SJSA1 (cell line): ENCODE data around the gene RRM1. TPM values are rescaled to one million over a fixed set of nuclear protein-coding genes. Genes with fewer than 3 reads are reported as not detected.
A peak's percentile ranks its signal among the peaks of the same experiment; 100 is the strongest.
"Not testable (repeated sequence)": the region's sequence is repeated elsewhere in the genome, so short reads cannot be mapped to it uniquely, and the experiment has no call there.

Experiments
- DNase-seq, 2 experiments: peaks; one replicate each; pipeline ENCODE4 v3.0.0-alpha.2; 2015 to 2020; ENCODE audit warnings: low spot score in 2 of 2, low read depth in 1 of 2
- H3K27ac ChIP-seq: fragments of 250-450 bp; sonication (Bioruptor Pico); 2 replicates; pipeline ENCODE4 v1.5.1; 2020; ENCODE audit warnings: mild to moderate bottlenecking, moderate library complexity
- H3K27me3 ChIP-seq: fragments of 250-450 bp; sonication (Bioruptor Pico); replicated peaks from 2 replicates; pipeline ENCODE4 v1.5.1; 2020; ENCODE audit warnings: mild to moderate bottlenecking, moderate library complexity
- H3K36me3 ChIP-seq: fragments of 250-450 bp; sonication (Bioruptor Pico); 2 replicates; pipeline ENCODE4 v1.5.1; 2020; ENCODE audit warnings: mild to moderate bottlenecking
- H3K4me1 ChIP-seq: fragments of 250-450 bp; sonication (Bioruptor Pico); replicated peaks from 2 replicates; pipeline ENCODE4 v1.6.1; 2021; ENCODE audit warnings: mild to moderate bottlenecking
- H3K4me3 ChIP-seq: fragments of 250-450 bp; sonication (Bioruptor Pico); 2 replicates; pipeline ENCODE4 v1.5.1; 2020; ENCODE audit warnings: mild to moderate bottlenecking
- H3K9me3 ChIP-seq: fragments of 250-450 bp; sonication (Bioruptor Pico); replicated peaks from 2 replicates; pipeline ENCODE4 v1.5.1; 2020; ENCODE audit warnings: mild to moderate bottlenecking
- total RNA-seq: library from RNA; depleted of rRNA; stranded (reverse); fragments of >200 nt; shearing (Covaris generic); gene quantifications from 2 replicates; pipeline ENCODE4 v1.2.3, GENCODE V29; 2014; rRNA removed

The RRM1 gene
- total RNA-seq = 295 and 337 TPM in 2 replicates

GRCh38 chr11:4094348-4095291 is at the start of gene RRM1:
Gene RRM1, plus strand, starts transcription at chr11:4094799. Its CDS starts 214 bp downstream, at chr11:4095013.
- H3K27ac ChIP-seq = peak within 1 kb of the TSS; percentile 92
- peak; percentile 99 for DNase-seq
- no peaks in the 10 kb centered on the region for H3K27me3 ChIP-seq
- peaks cover 26% of the 10 kb centered on the region for H3K36me3 ChIP-seq
- H3K9me3 ChIP-seq = no peaks in the 10 kb centered on the region
- peak within 1 kb of the TSS; percentile 55 for H3K4me3 ChIP-seq
- H3K4me1 ChIP-seq = peaks cover 32% of the 10 kb centered on the region

GRCh38 chr11:4044976-4045646 is 49.5 kb upstream of the RRM1 start:
- Histone ChIP-seq H3K27ac (no peak overlapping the region), H3K4me1 (peaks cover 14% of the 10 kb centered on the region), H3K36me3 (no peaks in the 10 kb centered on the region), H3K27me3 (no peaks in the 10 kb centered on the region), H3K4me3 (no peak overlapping the region), H3K9me3 (no peaks in the 10 kb centered on the region)
- no peak for DNase-seq

GRCh38 chr11:4048340-4048739 is 46.3 kb upstream of the RRM1 start:
- Histone ChIP-seq H3K4me3 (no peak overlapping the region), H3K4me1 (peaks cover 14% of the 10 kb centered on the region), H3K36me3 (0 out of 2 replicates have a peak, but pooled peaks cover 5% of the 10 kb centered on the region), H3K27ac (no peak overlapping the region), H3K27me3 (no peaks in the 10 kb centered on the region), H3K9me3 (no peaks in the 10 kb centered on the region)
- DNase-seq = no peak

- H3K27me3 ChIP-seq = no peaks in the 10 kb centered on the region
- no peak overlapping the region for H3K27ac ChIP-seq
- no peaks in the 10 kb centered on the region for H3K9me3 ChIP-seq
- H3K36me3 ChIP-seq = 0 out of 2 replicates have a peak, but pooled peaks cover 5% of the 10 kb centered on the region
- H3K4me1 ChIP-seq = peaks cover 14% of the 10 kb centered on the region
- H3K4me3 ChIP-seq = no peak overlapping the region
- no peak for DNase-seq
Observed at GRCh38 chr11:4049006-4049405, 45.6 kb upstream of the RRM1 start.

GRCh38 chr11:4050138-4050537 is 44.5 kb upstream of the RRM1 start:
- H3K36me3 ChIP-seq = 0 out of 2 replicates have a peak, but pooled peaks cover 5% of the 10 kb centered on the region
- no peak for DNase-seq
- H3K9me3 ChIP-seq = no peaks in the 10 kb centered on the region
- H3K4me3 ChIP-seq = no peak overlapping the region
- no peaks in the 10 kb centered on the region for H3K27me3 ChIP-seq
- no peak overlapping the region for H3K27ac ChIP-seq
- peaks cover 14% of the 10 kb centered on the region for H3K4me1 ChIP-seq

GRCh38 chr11:4053200-4053599 is 41.4 kb upstream of the RRM1 start:
- not testable (repeated sequence) for H3K4me3 ChIP-seq, H3K4me1 ChIP-seq, H3K27ac ChIP-seq, H3K36me3 ChIP-seq, DNase-seq, H3K9me3 ChIP-seq, H3K27me3 ChIP-seq

GRCh38 chr11:4054643-4055042 is 40.0 kb upstream of the RRM1 start:
- DNase-seq = no peak
- H3K9me3 ChIP-seq = no peaks in the 10 kb centered on the region
- no peak overlapping the region for H3K27ac ChIP-seq
- no peaks in the 10 kb centered on the region for H3K27me3 ChIP-seq
- H3K36me3 ChIP-seq = peaks cover 16% of the 10 kb centered on the region
- no peaks in the 10 kb centered on the region for H3K4me1 ChIP-seq
- H3K4me3 ChIP-seq = no peak overlapping the region

GRCh38 chr11:4059424-4059823 is 35.2 kb upstream of the RRM1 start:
- H3K36me3 ChIP-seq = peaks cover 33% of the 10 kb centered on the region
- H3K27ac ChIP-seq = no peak overlapping the region
- no peaks in the 10 kb centered on the region for H3K4me1 ChIP-seq
- DNase-seq = no peak
- H3K27me3 ChIP-seq = no peaks in the 10 kb centered on the region
- H3K4me3 ChIP-seq = no peak overlapping the region
- H3K9me3 ChIP-seq = no peaks in the 10 kb centered on the region

- Histone ChIP-seq H3K4me3 (no peak overlapping the region), H3K36me3 (peaks cover 33% of the 10 kb centered on the region), H3K27me3 (no peaks in the 10 kb centered on the region), H3K27ac (no peak overlapping the region), H3K9me3 (no peaks in the 10 kb centered on the region), H3K4me1 (peaks cover under 1% of the 10 kb centered on the region)
- no peak for DNase-seq
Observed at GRCh38 chr11:4060182-4060923, 34.2 kb upstream of the RRM1 start.

GRCh38 chr11:4061700-4062099 is 32.9 kb upstream of the RRM1 start:
- Histone ChIP-seq H3K9me3 (no peaks in the 10 kb centered on the region), H3K36me3 (peaks cover 33% of the 10 kb centered on the region), H3K27me3 (no peaks in the 10 kb centered on the region), H3K4me3 (no peak overlapping the region), H3K4me1 (peaks cover 7% of the 10 kb centered on the region), H3K27ac (no peak overlapping the region)
- no peak for DNase-seq

GRCh38 chr11:4063348-4063747 is 31.3 kb upstream of the RRM1 start:
- H3K4me3 ChIP-seq = no peak overlapping the region
- peaks cover 30% of the 10 kb centered on the region for H3K36me3 ChIP-seq
- no peak for DNase-seq
- H3K27me3 ChIP-seq = no peaks in the 10 kb centered on the region
- H3K27ac ChIP-seq = no peak overlapping the region
- H3K4me1 ChIP-seq = peaks cover 7% of the 10 kb centered on the region
- no peaks in the 10 kb centered on the region for H3K9me3 ChIP-seq

GRCh38 chr11:4064278-4064955 is 30.2 kb upstream of the RRM1 start:
- peaks cover 10% of the 10 kb centered on the region for H3K4me1 ChIP-seq
- H3K9me3 ChIP-seq = no peaks in the 10 kb centered on the region
- H3K27me3 ChIP-seq = no peaks in the 10 kb centered on the region
- no peak overlapping the region for H3K4me3 ChIP-seq
- H3K36me3 ChIP-seq = peaks cover 24% of the 10 kb centered on the region
- H3K27ac ChIP-seq = no peak overlapping the region
- no peak for DNase-seq

GRCh38 chr11:4065086-4065485 is 29.5 kb upstream of the RRM1 start:
- Histone ChIP-seq H3K27ac (no peak overlapping the region), H3K27me3 (no peaks in the 10 kb centered on the region), H3K4me3 (no peak overlapping the region), H3K9me3 (no peaks in the 10 kb centered on the region), H3K36me3 (peaks cover 19% of the 10 kb centered on the region), H3K4me1 (peaks cover 10% of the 10 kb centered on the region)
- no peak for DNase-seq
